Fibroblast of skin of left quadriceps (primary cell): ENCODE data around the gene ADH7.

Experiments
- DNase-seq, 2 experiments: peaks; one replicate each; pipeline ENCODE4 v3.0.0-alpha.2; 2013; ENCODE audit warnings: low read depth in 2 of 2

ADH7 gene

GRCh38 chr4:99435154-99435553 lies at the start of gene ADH7:
Gene ADH7, minus strand, starts transcription at chr4:99435342. Its CDS starts 109 bp downstream, at chr4:99435233.
- no peak for DNase-seq

- no peak for DNase-seq
Observed at GRCh38 chr4:99483636-99484035, 48.5 kb upstream of the ADH7 start.

- DNase-seq, result no peak
Observed at GRCh38 chr4:99473131-99473530, 38.0 kb upstream of the ADH7 start.

- DNase-seq, result no peak
Observed at GRCh38 chr4:99471896-99472295, 36.8 kb upstream of the ADH7 start.

- no peak for DNase-seq
Observed at GRCh38 chr4:99471349-99471748, 36.2 kb upstream of the ADH7 start.

GRCh38 chr4:99468889-99469288 lies 33.7 kb upstream of the ADH7 start:
- no peak for DNase-seq

GRCh38 chr4:99467887-99468286 lies 32.7 kb upstream of the ADH7 start:
- no peak for DNase-seq

- no peak for DNase-seq
Observed at GRCh38 chr4:99463566-99463965, 28.4 kb upstream of the ADH7 start.

GRCh38 chr4:99462875-99463464 lies 27.8 kb upstream of the ADH7 start:
- DNase-seq, result peak; percentile 28 to 32

- no peak for DNase-seq
Observed at GRCh38 chr4:99461623-99462401, 26.7 kb upstream of the ADH7 start.

GRCh38 chr4:99459546-99460042 lies 24.5 kb upstream of the ADH7 start:
- no peak for DNase-seq

- DNase-seq, result peak in 1 of 2 experiments; percentile 2
Observed at GRCh38 chr4:99458911-99459447, 23.8 kb upstream of the ADH7 start.

GRCh38 chr4:99457676-99458075 lies 22.5 kb upstream of the ADH7 start:
- DNase-seq, result no peak

GRCh38 chr4:99457270-99457669 lies 22.1 kb upstream of the ADH7 start:
- DNase-seq, result no peak

- no peak for DNase-seq
Observed at GRCh38 chr4:99447513-99447912, 12.4 kb upstream of the ADH7 start.

GRCh38 chr4:99447079-99447478 lies 11.9 kb upstream of the ADH7 start:
- DNase-seq, result no peak

GRCh38 chr4:99438405-99438780 lies 3.3 kb upstream of the ADH7 start:
- no peak for DNase-seq

GRCh38 chr4:99437723-99438404 lies 2.7 kb upstream of the ADH7 start:
- no peak for DNase-seq

- DNase-seq, result no peak
Observed at GRCh38 chr4:99436976-99437722, 2.0 kb upstream of the ADH7 start.

GRCh38 chr4:99436462-99436861 lies 1.3 kb upstream of the ADH7 start:
- no peak for DNase-seq

- DNase-seq, result no peak
Observed at GRCh38 chr4:99430106-99430505, 5.0 kb downstream of the ADH7 start.

GRCh38 chr4:99417125-99417524 lies 18.0 kb downstream of the ADH7 start:
- no peak for DNase-seq
